GM23338 (cell line): ENCODE measurements around the gene GALNT14. TPM values are rescaled to one million over a fixed set of nuclear protein-coding genes. Genes with fewer than 3 reads are reported as not detected.

Experiments
- ATAC-seq: fragments of 200-7000 bp; cut with Tn5 transposase; 3 replicates; pipeline ENCODE4 v1.9.1; 2020
- DNase-seq: peaks from one replicate; pipeline ENCODE4 v3.0.0-alpha.2; 2015; ENCODE audit warnings: low spot score
- H2AFZ ChIP-seq: fragments of 200-600 bp; sonication (generic); 2 replicates; pipeline ENCODE4 v1.8.0; 2016; ENCODE audit warnings: antibody characterized with exemption, mild to moderate bottlenecking, moderate library complexity
- H3F3A ChIP-seq: fragments of 200-600 bp; sonication (generic); replicated peaks from 2 replicates; pipeline ENCODE4 v1.8.0; 2017; ENCODE audit warnings: antibody characterized with exemption, mixed run types, low read depth
- H3K27ac ChIP-seq: fragments of 200-600 bp; sonication (generic); 2 replicates; pipeline ENCODE4 v1.6.1; 2016; ENCODE audit warnings: low read depth
- H3K27me3 ChIP-seq: fragments of 200-600 bp; sonication (generic); 2 replicates; pipeline ENCODE4 v1.8.0; 2016; ENCODE audit warnings: mild to moderate bottlenecking, mixed run types, moderate library complexity; ENCODE audit not compliant: insufficient read depth
- H3K36me3 ChIP-seq: fragments of 200-600 bp; sonication (generic); 2 replicates; pipeline ENCODE4 v1.8.0; 2016; ENCODE audit warnings: mild to moderate bottlenecking; ENCODE audit not compliant: insufficient read depth
- H3K4me1 ChIP-seq: fragments of 200-600 bp; sonication (generic); 2 replicates; pipeline ENCODE4 v1.8.0; 2016; ENCODE audit warnings: mild to moderate bottlenecking, moderate library complexity; ENCODE audit not compliant: insufficient read depth
- H3K4me2 ChIP-seq: fragments of 200-600 bp; sonication (generic); 2 replicates; pipeline ENCODE4 v1.7.1; 2017; ENCODE audit warnings: mixed run types
- H3K4me3 ChIP-seq: fragments of 200-600 bp; sonication (generic); 2 replicates; pipeline ENCODE4 v1.6.1; 2016; ENCODE audit warnings: mixed run types
- H3K79me2 ChIP-seq: fragments of 200-600 bp; sonication (generic); replicated peaks from 2 replicates; pipeline ENCODE4 v1.8.0; 2017; ENCODE audit warnings: mild to moderate bottlenecking; ENCODE audit not compliant: insufficient read depth
- H3K9me2 ChIP-seq: fragments of 200-600 bp; sonication (generic); 2 replicates; pipeline ENCODE4 v1.8.0; 2017; ENCODE audit not compliant: insufficient read depth
- H4K20me1 ChIP-seq: fragments of 200-600 bp; sonication (generic); replicated peaks from 2 replicates; pipeline ENCODE4 v1.8.0; 2017; ENCODE audit warnings: mild to moderate bottlenecking; ENCODE audit not compliant: insufficient read depth
- H3K27ac Mint-ChIP-seq: 2 replicates; pipeline ENCODE4 v1.8.0; 2020; ENCODE audit warnings: inconsistent platforms, mild to moderate bottlenecking, moderate library complexity, mixed read lengths
- H3K27me3 Mint-ChIP-seq: 3 replicates; pipeline ENCODE4 v1.8.0; 2022; ENCODE audit warnings: low read depth, mild to moderate bottlenecking, moderate library complexity, mixed read lengths, inconsistent platforms; ENCODE audit not compliant: insufficient read depth, poor library complexity
- H3K36me3 Mint-ChIP-seq: 3 replicates; pipeline ENCODE4 v1.8.0; 2021; ENCODE audit warnings: low read depth, mild to moderate bottlenecking, inconsistent platforms, moderate library complexity, mixed read lengths
- H3K4me1 Mint-ChIP-seq: 3 replicates; pipeline ENCODE4 v1.8.0; 2020; ENCODE audit warnings: mild to moderate bottlenecking, inconsistent platforms, mixed read lengths
- H3K4me3 Mint-ChIP-seq: 3 replicates; pipeline ENCODE4 v1.8.0; 2021; ENCODE audit warnings: moderate library complexity, mild to moderate bottlenecking, inconsistent platforms, mixed read lengths
- H3K9me3 Mint-ChIP-seq: 3 replicates; pipeline ENCODE4 v1.8.0; 2020; ENCODE audit warnings: moderate library complexity, mild to moderate bottlenecking, inconsistent platforms, mixed read lengths
- CREB1 ChIP-seq: fragments of 250-450 bp; sonication (Bioruptor Pico); IDR thresholded peaks from 2 replicates; pipeline ENCODE4 v1.5.0; 2020; ENCODE audit warnings: low read depth, mild to moderate bottlenecking, moderate library complexity
- EZH2 ChIP-seq: fragments of 200-600 bp; sonication (generic); IDR thresholded peaks from one replicate; pipeline ENCODE4 v1.8.0; 2017; ENCODE audit warnings: antibody characterized with exemption, mild to moderate bottlenecking, low read depth; ENCODE audit not compliant: unreplicated experiment
- EZH2phosphoT487 ChIP-seq: fragments of 200-600 bp; sonication (generic); IDR thresholded peaks from one replicate; pipeline ENCODE4 v1.8.1; 2018; ENCODE audit warnings: antibody characterized with exemption; ENCODE audit not compliant: unreplicated experiment
- POLR2AphosphoS5 ChIP-seq: IDR thresholded peaks from 2 replicates; pipeline ENCODE4 v1.6.1; 2016; ENCODE audit warnings: antibody characterized with exemption, low read depth
- REST ChIP-seq: IDR thresholded peaks from one replicate; pipeline ENCODE4 v1.6.1; 2018; ENCODE audit warnings: antibody characterized with exemption; ENCODE audit not compliant: unreplicated experiment
- ZNF462 ChIP-seq: fragments of 250-450 bp; sonication (Bioruptor Pico); IDR thresholded peaks from 2 replicates; pipeline ENCODE4 v1.5.0; 2020; ENCODE audit warnings: mild to moderate bottlenecking, moderate library complexity
- polyA plus RNA-seq: library from polyadenylated mRNA; unstranded; fragments of >200 nt; fragmentation: Nextera tagmentation; extraction: Ambion mirVana; gene quantifications from 2 replicates; pipeline ENCODE4 v1.2.1, GENCODE V29; 2016
- total RNA-seq: library from RNA; depleted of rRNA; stranded (reverse); fragments of >200 nt; shearing (Covaris generic); gene quantifications from 2 replicates; pipeline ENCODE4 v1.2.3, GENCODE V29; 2014
- TF ChIP-seq, protein P1 (sequence below), 2 experiments: fragments of 200-600 bp in 1 of 2; sonication (generic) in 1 of 2; conservative IDR thresholded peaks; 2 replicates each; pipeline versions ENCODE4 v1.5.1 to v1.6.1; 2016 to 2017; ENCODE audit warnings: antibody characterized with exemption in 2 of 2, low read depth in 2 of 2, mild to moderate bottlenecking in 2 of 2, moderate library complexity in 1 of 2
- TF ChIP-seq, protein P2 (sequence below): IDR thresholded peaks from 2 replicates; pipeline ENCODE4 v1.6.1; 2016; ENCODE audit warnings: antibody characterized with exemption

GALNT14 gene
- total and polyA plus RNA-seq, 2 experiments from 2014 or later: 5.4 to 7.7 TPM

DNA sequence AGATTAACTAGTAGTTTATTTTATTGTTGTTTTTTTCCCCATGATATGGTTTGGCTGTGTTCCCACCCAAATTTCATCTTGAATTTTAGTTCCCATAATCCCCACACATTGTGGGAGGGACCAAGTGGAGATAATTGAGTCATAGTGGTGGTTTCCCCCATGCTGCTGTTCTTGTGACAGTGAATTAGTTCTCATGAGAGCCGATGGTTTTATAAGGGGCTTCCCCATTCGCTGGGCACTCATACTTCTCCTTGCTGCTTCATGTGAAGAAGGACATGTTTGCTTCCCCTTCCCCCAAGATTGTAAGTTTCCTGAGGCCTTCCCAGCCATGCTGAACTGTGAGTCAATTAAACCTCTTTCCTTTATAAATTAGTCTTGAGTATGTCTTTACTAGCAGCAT lies 36.5 kb downstream of the GALNT14 start:
- no peak for TF ChIP-seq EZH2phosphoT487
- TF ChIP-seq ZNF462 (CRISPR knock-in tag): no peak
- no peak for TF ChIP-seq EZH2
- TF ChIP-seq POLR2AphosphoS5: no peak
- TF ChIP-seq, protein P1, sequence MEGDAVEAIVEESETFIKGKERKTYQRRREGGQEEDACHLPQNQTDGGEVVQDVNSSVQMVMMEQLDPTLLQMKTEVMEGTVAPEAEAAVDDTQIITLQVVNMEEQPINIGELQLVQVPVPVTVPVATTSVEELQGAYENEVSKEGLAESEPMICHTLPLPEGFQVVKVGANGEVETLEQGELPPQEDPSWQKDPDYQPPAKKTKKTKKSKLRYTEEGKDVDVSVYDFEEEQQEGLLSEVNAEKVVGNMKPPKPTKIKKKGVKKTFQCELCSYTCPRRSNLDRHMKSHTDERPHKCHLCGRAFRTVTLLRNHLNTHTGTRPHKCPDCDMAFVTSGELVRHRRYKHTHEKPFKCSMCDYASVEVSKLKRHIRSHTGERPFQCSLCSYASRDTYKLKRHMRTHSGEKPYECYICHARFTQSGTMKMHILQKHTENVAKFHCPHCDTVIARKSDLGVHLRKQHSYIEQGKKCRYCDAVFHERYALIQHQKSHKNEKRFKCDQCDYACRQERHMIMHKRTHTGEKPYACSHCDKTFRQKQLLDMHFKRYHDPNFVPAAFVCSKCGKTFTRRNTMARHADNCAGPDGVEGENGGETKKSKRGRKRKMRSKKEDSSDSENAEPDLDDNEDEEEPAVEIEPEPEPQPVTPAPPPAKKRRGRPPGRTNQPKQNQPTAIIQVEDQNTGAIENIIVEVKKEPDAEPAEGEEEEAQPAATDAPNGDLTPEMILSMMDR (conservative IDR thresholded peaks at IDR 0.05; ENCODE audit: low read depth in 2 of 2): no peak
- TF ChIP-seq REST: no peak
- TF ChIP-seq CREB1 (CRISPR knock-in tag): no peak
- TF ChIP-seq, protein P2, sequence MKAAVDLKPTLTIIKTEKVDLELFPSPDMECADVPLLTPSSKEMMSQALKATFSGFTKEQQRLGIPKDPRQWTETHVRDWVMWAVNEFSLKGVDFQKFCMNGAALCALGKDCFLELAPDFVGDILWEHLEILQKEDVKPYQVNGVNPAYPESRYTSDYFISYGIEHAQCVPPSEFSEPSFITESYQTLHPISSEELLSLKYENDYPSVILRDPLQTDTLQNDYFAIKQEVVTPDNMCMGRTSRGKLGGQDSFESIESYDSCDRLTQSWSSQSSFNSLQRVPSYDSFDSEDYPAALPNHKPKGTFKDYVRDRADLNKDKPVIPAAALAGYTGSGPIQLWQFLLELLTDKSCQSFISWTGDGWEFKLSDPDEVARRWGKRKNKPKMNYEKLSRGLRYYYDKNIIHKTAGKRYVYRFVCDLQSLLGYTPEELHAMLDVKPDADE: no peak
- Histone ChIP-seq H3K9me2 (peaks cover 4% of the 10 kb centered on the region; the same call in 1 of the 2 replicates), H2AFZ (no peak overlapping the region), H3F3A (no peaks in the 10 kb centered on the region), H3K27ac (no peak overlapping the region), H4K20me1 (no peaks in the 10 kb centered on the region; the same call in 1 of the 2 replicates), H3K36me3 (no peaks in the 10 kb centered on the region), H3K4me3 (no peak overlapping the region), H3K79me2 (no peaks in the 10 kb centered on the region), H3K4me1 (no peaks in the 10 kb centered on the region), H3K4me2 (no peak overlapping the region), H3K27me3 (no peaks in the 10 kb centered on the region)
- Mint-ChIP-seq H3K4me1 (peaks cover 5% of the 10 kb centered on the region; the same call in 2 of the 3 replicates), H3K27ac (no peak overlapping the region), H3K9me3 (no peaks in the 10 kb centered on the region), H3K27me3 (no peaks in the 10 kb centered on the region), H3K36me3 (no peaks in the 10 kb centered on the region), H3K4me3 (no peak overlapping the region)
- DNase-seq (no peak), ATAC-seq (no peak)
